A673 (cell line): ENCODE results near the gene PHC2. TPM values are rescaled to one million over a fixed set of nuclear protein-coding genes. Genes with fewer than 3 reads are reported as not detected.

Experiments used
- microRNA-seq: library from miRNA; unstranded; fragments of <30 nt; microRNA quantifications from one replicate; pipeline ENCODE4 v1.2.0, GENCODE V29; 2021
- total RNA-seq: library from RNA; stranded (reverse); gene quantifications from 2 replicates; pipeline ENCODE4 v1.2.3, GENCODE V29; 2021

PHC2 gene
- total RNA-seq, 1 experiment from 2014 or later: 136 TPM

Small RNA genes lying within 50 kb of the gene (microRNA-seq; reads per million reads assigned to microRNA genes)
- gene MIR3605: 52.3 reads per million, percentile 57 among the genes with 10 or more reads in this experiment

Other genes starting within 250 kb of the PHC2 start
- gene TRIM62, start 249.1 kb downstream of the PHC2 start, total RNA-seq: 2.8 and 3.5 TPM in 2 replicates
- 40.1 and 55.7 TPM in 2 replicates for gene ZNF362, start 174.6 kb downstream of the PHC2 start, total RNA-seq
- 0.39 TPM in 1 of 2 replicates, not detected in the other for gene A3GALT2, start 110.0 kb downstream of the PHC2 start, total RNA-seq
- 3.9 and 4.5 TPM in 2 replicates for gene ZSCAN20, start 41.5 kb upstream of the PHC2 start, total RNA-seq